ENCODE results near the gene SRR.

GRCh38 chr17:2317796-2318195 is 14.0 kb downstream of the SRR start:
- TF ChIP-seq, protein P1, sequence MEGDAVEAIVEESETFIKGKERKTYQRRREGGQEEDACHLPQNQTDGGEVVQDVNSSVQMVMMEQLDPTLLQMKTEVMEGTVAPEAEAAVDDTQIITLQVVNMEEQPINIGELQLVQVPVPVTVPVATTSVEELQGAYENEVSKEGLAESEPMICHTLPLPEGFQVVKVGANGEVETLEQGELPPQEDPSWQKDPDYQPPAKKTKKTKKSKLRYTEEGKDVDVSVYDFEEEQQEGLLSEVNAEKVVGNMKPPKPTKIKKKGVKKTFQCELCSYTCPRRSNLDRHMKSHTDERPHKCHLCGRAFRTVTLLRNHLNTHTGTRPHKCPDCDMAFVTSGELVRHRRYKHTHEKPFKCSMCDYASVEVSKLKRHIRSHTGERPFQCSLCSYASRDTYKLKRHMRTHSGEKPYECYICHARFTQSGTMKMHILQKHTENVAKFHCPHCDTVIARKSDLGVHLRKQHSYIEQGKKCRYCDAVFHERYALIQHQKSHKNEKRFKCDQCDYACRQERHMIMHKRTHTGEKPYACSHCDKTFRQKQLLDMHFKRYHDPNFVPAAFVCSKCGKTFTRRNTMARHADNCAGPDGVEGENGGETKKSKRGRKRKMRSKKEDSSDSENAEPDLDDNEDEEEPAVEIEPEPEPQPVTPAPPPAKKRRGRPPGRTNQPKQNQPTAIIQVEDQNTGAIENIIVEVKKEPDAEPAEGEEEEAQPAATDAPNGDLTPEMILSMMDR (IDR thresholded peaks at IDR 0.05; ENCODE audit: low read length): no peak
- no peak for TF ChIP-seq EZH2 (optimal IDR thresholded peaks at IDR 0.05; ENCODE audit: low read depth, low read length)

Measured in MM.1S (cell line).